ENCODE results near the gene DNAH7. TPM values are rescaled to one million over a fixed set of nuclear protein-coding genes. Genes with fewer than 3 reads are reported as not detected.
"Not testable (repeated sequence)": the region's sequence is repeated elsewhere in the genome, so short reads cannot be mapped to it uniquely, and the experiment has no call there.

Gene DNAH7
- total RNA-seq, 2 experiments from 2014 or later, result 0.29 TPM; not detected in 1

DNA sequence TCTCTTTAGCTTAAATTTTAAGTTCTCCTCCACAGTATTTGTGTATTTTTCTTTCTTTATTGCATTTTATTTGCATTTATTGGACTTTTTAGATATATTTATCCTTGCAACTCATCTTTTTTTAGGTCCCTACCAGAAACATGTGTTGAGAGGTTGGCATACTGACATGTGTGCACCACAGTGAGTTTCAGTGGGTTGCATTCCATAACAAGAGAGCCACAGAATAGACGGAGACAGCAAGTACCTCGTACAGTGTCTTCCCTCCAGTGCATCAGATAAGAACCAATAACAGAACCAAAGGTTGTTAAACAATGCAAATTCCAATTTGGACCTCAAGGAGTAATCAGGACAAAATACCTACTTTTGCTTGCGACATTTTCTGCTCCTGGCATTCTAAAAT lies 111.9 kb downstream of the DNAH7 start:
- H3K27ac Mint-ChIP-seq, result no peak overlapping the region
- H3K4me3 Mint-ChIP-seq, result no peak overlapping the region
- peaks cover 4% of the 10 kb centered on the region for H3K27me3 Mint-ChIP-seq (ENCODE audit: low read depth)
- H3K9me3 Mint-ChIP-seq, result peaks cover 12% of the 10 kb centered on the region
- intact Hi-C loops (cut with micrococcal nuclease), result no loop called here
- H3K36me3 Mint-ChIP-seq (ENCODE audit: low read depth), result no peaks in the 10 kb centered on the region
- H3K4me1 Mint-ChIP-seq (ENCODE audit: low read depth), result no peaks in the 10 kb centered on the region
- CTCF ChIA-PET, result no interaction called here
- no peak for DNase-seq

DNA sequence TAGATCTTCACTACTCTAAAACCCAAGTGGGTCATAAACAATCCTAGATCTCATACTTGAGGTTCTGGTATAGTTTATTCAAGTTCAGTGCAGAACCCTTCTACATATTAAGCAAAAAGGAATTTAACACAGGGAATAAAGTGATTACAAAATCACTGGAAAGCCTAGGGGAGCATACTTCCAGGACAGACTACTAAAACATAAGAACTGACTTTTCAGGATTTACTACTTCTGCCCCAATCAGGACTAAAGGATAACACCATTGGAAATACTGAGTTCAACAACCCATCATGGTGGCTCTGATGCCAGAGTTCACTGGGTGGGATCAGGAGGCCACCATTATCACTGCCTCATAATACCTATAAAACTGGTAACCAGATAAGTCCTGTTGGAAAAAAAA lies 123.6 kb downstream of the DNAH7 start:
- Mint-ChIP-seq H3K4me3 (no peak overlapping the region), H3K36me3 (ENCODE audit: low read depth) (no peaks in the 10 kb centered on the region)

DNA sequence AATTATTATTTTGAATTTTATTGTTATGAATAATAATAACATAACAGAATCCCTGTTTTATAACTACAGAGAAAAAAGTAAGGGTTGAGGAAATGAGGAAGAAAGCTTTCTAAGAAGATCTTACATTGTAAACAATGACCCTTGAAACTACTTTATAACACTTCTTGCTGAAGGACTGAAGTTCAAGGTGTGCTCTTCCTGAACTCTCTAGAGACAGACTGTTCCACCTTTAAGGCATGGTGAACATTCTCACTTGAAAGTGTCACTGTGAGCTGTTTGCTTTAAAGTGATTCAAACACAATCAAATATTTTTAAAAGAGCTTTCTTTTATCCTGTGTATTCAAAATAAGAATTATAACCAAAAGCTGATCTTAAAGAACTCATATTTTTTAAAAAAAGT lies 131.5 kb downstream of the DNAH7 start:
- Mint-ChIP-seq H3K4me3 (no peak overlapping the region), H3K9me3 (peaks cover 1% of the 10 kb centered on the region), H3K4me1 (ENCODE audit: low read depth) (no peaks in the 10 kb centered on the region), H3K27me3 (ENCODE audit: low read depth) (no peaks in the 10 kb centered on the region), H3K36me3 (ENCODE audit: low read depth) (no peaks in the 10 kb centered on the region), H3K27ac (no peak overlapping the region)
- CTCF ChIA-PET, result interaction anchor here (0.5 to 0.7 kb wide), 2 partner anchors 132 to 217 kb away, joined by 3 read pairs; partner anchors contain the start of gene DNAH7
- intact Hi-C loops (cut with micrococcal nuclease), result loop anchor here (5.0 kb wide), 1 partner anchor 620 kb away; no protein-coding TSS in a partner anchor
- no peak for DNase-seq

More for the DNA sequence above, 123.6 kb downstream of the DNAH7 start:
- H3K27ac Mint-ChIP-seq, result no peak overlapping the region
- no peaks in the 10 kb centered on the region for H3K4me1 Mint-ChIP-seq (ENCODE audit: low read depth)
- DNase-seq, result no peak
- intact Hi-C loops (cut with micrococcal nuclease), result no loop called here
- peaks cover 7% of the 10 kb centered on the region for H3K9me3 Mint-ChIP-seq
- CTCF ChIA-PET, result no interaction called here
- peaks cover 2% of the 10 kb centered on the region for H3K27me3 Mint-ChIP-seq (ENCODE audit: low read depth)

DNA sequence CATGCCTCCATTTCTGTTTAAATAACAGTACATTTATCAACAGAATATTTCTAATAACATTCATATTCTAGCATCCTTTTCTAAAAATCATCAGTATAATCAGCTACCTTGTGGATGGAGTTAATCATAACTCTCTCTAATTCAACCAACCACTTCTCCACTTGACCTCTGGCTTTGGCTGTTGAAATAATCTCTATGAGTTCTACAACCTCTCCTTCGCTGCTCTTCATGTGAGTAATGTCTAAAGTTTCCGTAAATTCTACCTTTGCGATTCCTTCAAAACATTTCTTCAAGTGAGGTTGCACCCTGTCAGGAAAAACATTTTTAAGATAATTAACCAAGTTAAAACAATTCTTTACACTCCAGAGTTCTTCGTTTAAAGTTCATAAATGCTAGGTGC lies 134.2 kb downstream of the DNAH7 start:
- H3K36me3 Mint-ChIP-seq (ENCODE audit: low read depth), result no peaks in the 10 kb centered on the region
- no peaks in the 10 kb centered on the region for H3K27me3 Mint-ChIP-seq (ENCODE audit: low read depth)
- no peaks in the 10 kb centered on the region for H3K9me3 Mint-ChIP-seq
- H3K27ac Mint-ChIP-seq, result no peak overlapping the region
- no peak for DNase-seq
- H3K4me3 Mint-ChIP-seq, result no peak overlapping the region
- H3K4me1 Mint-ChIP-seq (ENCODE audit: low read depth), result no peaks in the 10 kb centered on the region
- CTCF ChIA-PET, result interaction anchor here (0.6 to 0.7 kb wide), 2 partner anchors 257 to 858 kb away, joined by 3 read pairs; no protein-coding TSS in a partner anchor
- intact Hi-C loops (cut with micrococcal nuclease), result no loop called here

DNA sequence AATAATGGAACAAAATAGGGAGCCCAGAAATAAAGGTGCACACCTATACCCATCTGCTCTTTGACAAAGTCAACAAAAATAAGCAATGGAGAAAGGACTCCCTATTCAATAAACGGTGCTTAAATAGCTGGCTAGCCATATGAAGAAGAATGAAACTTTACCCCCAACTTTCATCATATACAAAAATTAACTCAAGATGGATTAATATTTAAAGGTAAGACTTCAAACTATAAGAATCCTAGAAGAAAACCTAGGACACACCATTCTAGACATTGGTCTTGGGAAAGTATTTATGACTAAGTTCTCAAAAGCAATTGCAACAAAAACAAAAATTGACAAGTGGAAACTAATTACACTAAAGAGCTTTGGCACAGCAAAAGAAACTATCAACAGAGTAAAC lies 139.1 kb downstream of the DNAH7 start:
- Mint-ChIP-seq H3K9me3 (no peaks in the 10 kb centered on the region), H3K4me3 (no peak overlapping the region), H3K36me3 (ENCODE audit: low read depth) (no peaks in the 10 kb centered on the region), H3K27me3 (ENCODE audit: low read depth) (no peaks in the 10 kb centered on the region), H3K4me1 (ENCODE audit: low read depth) (no peaks in the 10 kb centered on the region), H3K27ac (no peak overlapping the region)
- DNase-seq, result no peak
- intact Hi-C loops (cut with micrococcal nuclease), result loop anchor here (10.0 kb wide), 1 partner anchor 445 kb away; no protein-coding TSS in a partner anchor
- CTCF ChIA-PET, result no interaction called here

DNA sequence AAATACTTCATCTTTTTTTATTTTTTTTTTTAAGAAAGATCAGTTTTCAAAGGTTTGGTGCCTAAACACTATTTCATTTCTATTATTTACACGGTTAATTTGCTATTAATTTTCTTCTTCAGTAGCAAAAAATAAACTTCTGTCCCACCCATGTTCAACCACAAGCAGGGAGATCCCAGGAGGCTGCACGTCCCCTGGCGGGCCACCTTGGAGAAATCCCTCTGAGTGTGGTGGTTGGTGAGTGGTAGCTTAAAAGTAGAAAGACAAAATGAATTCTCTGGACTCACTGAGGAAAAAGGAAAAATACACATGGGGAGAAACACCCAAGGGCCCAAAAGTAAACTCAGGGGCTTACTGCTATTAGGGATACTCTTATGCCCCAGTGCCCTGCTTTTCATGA lies 143.5 kb downstream of the DNAH7 start:
- Mint-ChIP-seq H3K9me3 (no peaks in the 10 kb centered on the region), H3K4me1 (ENCODE audit: low read depth) (no peaks in the 10 kb centered on the region), H3K27ac (no peak overlapping the region), H3K36me3 (ENCODE audit: low read depth) (no peaks in the 10 kb centered on the region), H3K27me3 (ENCODE audit: low read depth) (no peaks in the 10 kb centered on the region), H3K4me3 (no peak overlapping the region)
- intact Hi-C loops (cut with micrococcal nuclease), result loop anchor here (10.0 kb wide), 1 partner anchor 440 kb away; no protein-coding TSS in a partner anchor
- DNase-seq, result no peak
- CTCF ChIA-PET, result no interaction called here

DNA sequence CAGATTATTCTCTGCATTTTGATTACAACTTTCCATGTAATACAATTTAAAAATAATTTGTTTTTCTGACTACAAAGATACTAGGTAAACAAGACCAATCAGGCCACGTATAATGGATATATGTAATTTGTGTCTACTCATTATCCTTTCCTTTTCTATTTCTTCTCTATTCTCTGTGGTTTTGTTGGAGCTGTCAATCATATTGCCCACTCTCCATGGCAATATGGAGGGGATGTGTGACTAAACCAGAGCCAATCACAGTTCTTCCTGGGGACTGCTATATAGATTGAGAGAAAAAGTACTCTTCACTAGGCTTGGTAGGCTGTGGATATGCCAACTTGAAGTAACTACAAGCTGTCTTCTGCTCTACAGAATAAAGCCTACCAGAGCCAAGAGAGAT lies 144.7 kb downstream of the DNAH7 start:
- no peak overlapping the region for H3K4me3 Mint-ChIP-seq
- intact Hi-C loops (cut with micrococcal nuclease), result loop anchor here (1.0 to 10.0 kb wide), 4 partner anchors 347 to 522 kb away; no protein-coding TSS in a partner anchor
- no peaks in the 10 kb centered on the region for H3K4me1 Mint-ChIP-seq (ENCODE audit: low read depth)
- H3K36me3 Mint-ChIP-seq (ENCODE audit: low read depth), result no peaks in the 10 kb centered on the region
- CTCF ChIA-PET, result no interaction called here
- DNase-seq, result no peak
- no peaks in the 10 kb centered on the region for H3K9me3 Mint-ChIP-seq
- no peaks in the 10 kb centered on the region for H3K27me3 Mint-ChIP-seq (ENCODE audit: low read depth)
- H3K27ac Mint-ChIP-seq, result no peak overlapping the region

DNA sequence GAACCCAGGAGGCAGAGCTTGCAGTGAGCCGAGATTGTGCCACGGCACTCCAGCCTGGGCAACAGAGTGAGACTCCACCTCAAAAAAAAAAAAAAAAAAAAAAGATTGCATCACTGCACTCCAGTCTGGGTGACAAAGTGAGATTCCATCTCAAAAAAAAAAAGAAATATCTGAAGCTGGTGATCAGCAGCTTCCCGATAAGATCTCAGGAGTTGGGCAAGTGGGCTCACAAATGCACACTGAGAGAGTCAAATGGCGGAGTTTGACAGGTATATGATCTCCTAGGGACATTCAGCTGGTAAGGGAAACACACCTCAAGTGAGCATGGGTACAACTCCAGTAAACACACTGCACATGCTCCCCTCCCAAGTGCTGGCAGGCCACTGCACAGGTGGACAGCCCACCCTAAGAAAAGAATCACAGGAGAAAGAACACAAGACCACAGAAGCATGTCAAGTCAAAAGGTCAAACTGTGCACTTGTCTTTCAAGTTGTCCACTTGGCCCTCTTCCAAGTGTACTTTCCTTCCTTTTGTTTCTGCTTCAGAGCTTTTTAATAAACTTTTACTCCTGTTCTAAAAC lies 151.5 kb downstream of the DNAH7 start:
- H3K27ac Mint-ChIP-seq; CTCF ChIA-PET; intact Hi-C loops (cut with micrococcal nuclease): not testable (repeated sequence)

DNA sequence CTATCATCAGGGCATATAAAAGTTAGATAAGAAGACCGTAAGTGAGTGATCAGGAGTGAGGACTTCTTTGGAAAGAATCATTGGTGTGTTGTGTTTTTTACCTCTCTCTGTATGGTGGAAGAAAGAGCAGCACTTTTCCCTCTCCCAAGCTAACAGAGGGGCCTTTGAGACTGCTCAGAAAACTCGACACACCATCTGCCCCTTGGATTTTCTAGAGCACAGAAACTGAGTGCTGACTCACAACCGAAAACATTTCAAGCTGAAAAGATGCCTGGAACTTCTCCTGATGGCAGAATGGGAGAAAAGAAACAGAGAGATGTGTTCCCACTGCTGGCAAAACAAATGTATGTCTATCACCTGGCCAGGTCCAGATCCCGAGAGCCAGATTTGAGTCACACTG lies 156.6 kb downstream of the DNAH7 start:
- CTCF ChIA-PET, result interaction anchor here (1.0 kb wide), 1 partner anchor 155 kb away, joined by 5 read pairs; no protein-coding TSS in a partner anchor
- intact Hi-C loops (cut with micrococcal nuclease), result no loop called here
- H3K36me3 Mint-ChIP-seq (ENCODE audit: low read depth), result no peaks in the 10 kb centered on the region
- H3K9me3 Mint-ChIP-seq, result peaks cover 1% of the 10 kb centered on the region
- H3K27ac Mint-ChIP-seq, result no peak overlapping the region
- peaks cover 3% of the 10 kb centered on the region for H3K27me3 Mint-ChIP-seq (ENCODE audit: low read depth)
- no peak overlapping the region for H3K4me3 Mint-ChIP-seq
- no peaks in the 10 kb centered on the region for H3K4me1 Mint-ChIP-seq (ENCODE audit: low read depth)
- DNase-seq, result no peak

More for the DNA sequence above, 151.5 kb downstream of the DNAH7 start:
- H3K9me3 Mint-ChIP-seq; H3K36me3 Mint-ChIP-seq (ENCODE audit: low read depth); H3K4me1 Mint-ChIP-seq (ENCODE audit: low read depth); DNase-seq; H3K27me3 Mint-ChIP-seq (ENCODE audit: low read depth); H3K4me3 Mint-ChIP-seq: not testable (repeated sequence)

DNA sequence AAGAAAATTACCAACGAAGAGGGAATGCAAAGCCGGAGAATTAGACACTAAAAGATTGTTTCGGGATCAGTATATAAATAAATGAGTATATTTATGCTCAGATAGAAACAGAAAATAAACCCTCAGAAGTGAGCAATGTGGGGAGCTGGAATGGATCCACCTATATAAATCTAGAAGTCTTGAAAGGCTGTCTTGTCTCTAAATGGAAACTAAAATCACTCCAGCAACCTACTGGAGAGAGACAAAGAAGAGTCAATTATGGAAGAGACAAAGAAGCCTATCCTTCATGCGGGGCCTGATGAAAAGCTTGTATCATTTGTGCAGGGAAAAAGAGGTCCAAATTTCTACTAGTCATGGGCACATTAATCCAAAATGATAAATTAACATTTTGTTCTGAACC lies 158.1 kb downstream of the DNAH7 start:
- DNase-seq, result no peak
- Mint-ChIP-seq H3K36me3 (ENCODE audit: low read depth) (no peaks in the 10 kb centered on the region), H3K27ac (no peak overlapping the region), H3K4me3 (no peak overlapping the region), H3K9me3 (peaks cover 1% of the 10 kb centered on the region), H3K27me3 (ENCODE audit: low read depth) (peaks cover 3% of the 10 kb centered on the region), H3K4me1 (ENCODE audit: low read depth) (no peaks in the 10 kb centered on the region)
- intact Hi-C loops (cut with micrococcal nuclease), result no loop called here
- CTCF ChIA-PET, result no interaction called here

DNA sequence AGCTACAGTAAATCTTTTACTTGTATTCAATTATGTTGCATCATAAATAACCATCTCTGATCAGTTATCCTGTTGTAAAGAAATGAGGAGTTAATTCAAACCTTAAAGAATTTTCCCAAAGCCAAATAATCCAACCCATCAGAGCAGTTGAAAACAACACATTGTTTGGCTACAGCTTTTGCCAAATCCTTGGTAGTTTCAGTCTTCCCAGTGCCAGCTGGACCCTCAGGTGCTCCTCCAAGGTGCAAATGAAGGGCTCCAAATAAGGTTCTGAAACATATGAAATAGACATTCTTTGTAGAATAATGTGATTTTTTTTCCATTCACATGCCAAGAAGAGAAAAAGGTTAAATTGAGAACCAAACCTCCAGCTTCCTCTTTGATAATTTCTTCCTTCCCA lies 158.7 kb downstream of the DNAH7 start:
- Mint-ChIP-seq H3K4me3 (no peak overlapping the region), H3K27ac (no peak overlapping the region), H3K27me3 (ENCODE audit: low read depth) (peaks cover 3% of the 10 kb centered on the region), H3K4me1 (ENCODE audit: low read depth) (no peaks in the 10 kb centered on the region), H3K36me3 (ENCODE audit: low read depth) (no peaks in the 10 kb centered on the region), H3K9me3 (peaks cover 1% of the 10 kb centered on the region)
- DNase-seq, result no peak
- CTCF ChIA-PET, result interaction anchor here (0.6 kb wide), 1 partner anchor 834 kb away, joined by 3 read pairs; no protein-coding TSS in a partner anchor
- intact Hi-C loops (cut with micrococcal nuclease), result no loop called here

DNA sequence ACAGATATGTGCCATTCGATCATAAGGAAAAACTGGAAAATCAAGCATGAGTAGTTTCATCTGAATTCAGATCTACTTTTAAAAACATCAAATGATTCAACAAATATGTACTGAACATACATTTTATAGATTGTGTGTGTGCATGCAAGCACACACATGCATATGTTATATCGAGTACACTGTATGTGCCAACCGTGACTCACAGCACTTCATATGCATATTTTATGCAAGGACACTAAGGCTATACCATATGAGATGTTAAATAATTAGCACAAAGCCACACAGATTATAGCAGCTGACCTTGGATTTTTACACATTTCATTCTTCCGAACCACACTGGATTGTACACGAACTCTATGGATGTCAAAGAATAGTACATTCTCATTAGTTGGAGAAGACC lies 161.2 kb downstream of the DNAH7 start:
- CTCF ChIA-PET, result no interaction called here
- no peak overlapping the region for H3K4me3 Mint-ChIP-seq
- no peak overlapping the region for H3K27ac Mint-ChIP-seq
- H3K36me3 Mint-ChIP-seq (ENCODE audit: low read depth), result no peaks in the 10 kb centered on the region
- H3K9me3 Mint-ChIP-seq, result peaks cover 1% of the 10 kb centered on the region
- DNase-seq, result no peak
- peaks cover 3% of the 10 kb centered on the region for H3K27me3 Mint-ChIP-seq (ENCODE audit: low read depth)
- intact Hi-C loops (cut with micrococcal nuclease), result no loop called here
- H3K4me1 Mint-ChIP-seq (ENCODE audit: low read depth), result no peaks in the 10 kb centered on the region

DNA sequence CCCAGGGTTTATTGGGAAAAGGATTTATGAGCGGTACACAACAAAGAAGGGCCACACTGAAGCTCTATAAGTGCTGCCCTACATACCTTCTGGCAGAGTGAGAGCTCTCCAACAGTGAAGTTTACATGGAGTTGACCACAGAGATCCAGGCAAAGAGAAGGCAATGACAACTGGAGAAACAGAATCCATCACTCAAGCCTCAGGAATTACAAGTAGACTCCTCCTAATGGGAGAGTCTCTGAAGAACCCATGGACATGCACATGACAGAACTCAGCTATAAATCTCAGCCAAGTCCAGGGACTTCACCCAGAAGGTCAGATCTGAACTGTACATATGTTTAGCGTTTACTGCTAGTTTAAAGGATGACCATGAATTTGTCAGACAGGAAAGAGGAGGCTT lies 164.7 kb downstream of the DNAH7 start:
- CTCF ChIA-PET, result no interaction called here
- Mint-ChIP-seq H3K27ac (no peak overlapping the region), H3K36me3 (ENCODE audit: low read depth) (no peaks in the 10 kb centered on the region), H3K9me3 (peaks cover 1% of the 10 kb centered on the region), H3K27me3 (ENCODE audit: low read depth) (peaks cover 3% of the 10 kb centered on the region), H3K4me1 (ENCODE audit: low read depth) (no peaks in the 10 kb centered on the region), H3K4me3 (no peak overlapping the region)
- DNase-seq, result no peak
- intact Hi-C loops (cut with micrococcal nuclease), result no loop called here

Measured in activated naive CD4-positive, alpha-beta T cell treated with anti-CD3 and anti-CD28 coated beads for 36 hours (primary cell).